Dermis microvascular lymphatic vessel endothelial cell (primary cell): ENCODE data around the gene TOM1L2. TPM values are rescaled to one million over a fixed set of nuclear protein-coding genes. Genes with fewer than 3 reads are reported as not detected.

ENCODE experiments used
- total RNA-seq: library from RNA; depleted of rRNA; stranded (reverse); fragments of >200 nt; gene quantifications from 2 replicates; pipeline ENCODE4 v1.2.1, GENCODE V29; 2014

The TOM1L2 gene
- total RNA-seq, 1 donor from 2014 or later, result 11.2 TPM

Other genes with a start within 250 kb of the TOM1L2 start
- 39.7 and 48.2 TPM in 2 replicates for gene SREBF1, start 135.4 kb downstream of the TOM1L2 start, total RNA-seq
- 1.5 and 2.8 TPM in 2 replicates for gene DRC3, start 462 bp upstream of the TOM1L2 start, total RNA-seq
- 18.4 and 20.4 TPM in 2 replicates for gene ATPAF2, start 66.8 kb upstream of the TOM1L2 start, total RNA-seq
- gene GID4, start 67.0 kb upstream of the TOM1L2 start, total RNA-seq, result 5.1 and 7.0 TPM in 2 replicates
- 27.6 and 34.4 TPM in 2 replicates for gene DRG2, start 115.5 kb upstream of the TOM1L2 start, total RNA-seq
- gene MYO15A, start 136.4 kb upstream of the TOM1L2 start, total RNA-seq, result 0.13 and 0.26 TPM in 2 replicates
- 57.9 and 71.8 TPM in 2 replicates for gene ALKBH5, start 211.4 kb upstream of the TOM1L2 start, total RNA-seq